OCI-M2 (cell line): ENCODE data around the gene GRAMD2B.
"Not testable (repeated sequence)": the region's sequence is repeated elsewhere in the genome, so short reads cannot be mapped to it uniquely, and the experiment has no call there.

Experiments
- DNase-seq: peaks from one replicate; lab custom pipeline; 2025; ENCODE audit not compliant: unreplicated experiment; lab: John Stamatoyannopoulos, UW

Gene GRAMD2B

DNA sequence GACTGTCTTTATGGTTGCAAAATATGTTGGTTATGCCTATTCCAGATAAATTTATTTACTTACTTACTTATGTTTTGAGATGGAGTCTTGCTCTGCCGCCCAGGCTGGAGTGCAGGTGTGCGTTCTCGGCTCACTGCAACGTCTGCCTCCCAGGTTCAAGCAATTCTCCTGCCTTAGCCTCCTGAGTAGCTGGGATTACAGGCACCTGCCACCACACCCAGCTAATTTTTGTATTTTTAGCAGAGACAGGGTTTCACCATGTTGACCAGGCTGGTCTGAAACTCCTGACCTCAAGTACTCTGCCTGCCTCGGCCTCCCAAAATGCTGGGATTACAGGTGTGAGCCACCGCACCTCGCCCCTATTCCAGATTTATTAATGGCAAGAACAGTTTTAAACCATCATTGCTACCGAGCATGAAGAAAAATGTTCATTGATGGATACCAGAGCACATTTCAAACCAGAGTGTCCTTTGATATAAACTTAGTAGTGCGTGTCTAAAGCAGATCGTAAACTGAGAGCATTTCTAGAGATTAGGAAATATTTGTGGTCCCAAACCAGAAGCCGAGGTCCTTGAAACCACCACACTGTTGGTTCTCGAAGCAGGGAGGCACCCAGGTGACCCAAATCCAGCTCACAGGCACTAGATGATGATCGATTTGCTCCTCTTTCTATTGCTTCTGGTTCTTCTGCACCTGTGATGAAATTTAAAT, 85.2 kb downstream of the GRAMD2B start:
- no peak for DNase-seq

GRCh38 chr5:126508962-126509279, 85.7 kb downstream of the GRAMD2B start:
- no peak for DNase-seq

DNA sequence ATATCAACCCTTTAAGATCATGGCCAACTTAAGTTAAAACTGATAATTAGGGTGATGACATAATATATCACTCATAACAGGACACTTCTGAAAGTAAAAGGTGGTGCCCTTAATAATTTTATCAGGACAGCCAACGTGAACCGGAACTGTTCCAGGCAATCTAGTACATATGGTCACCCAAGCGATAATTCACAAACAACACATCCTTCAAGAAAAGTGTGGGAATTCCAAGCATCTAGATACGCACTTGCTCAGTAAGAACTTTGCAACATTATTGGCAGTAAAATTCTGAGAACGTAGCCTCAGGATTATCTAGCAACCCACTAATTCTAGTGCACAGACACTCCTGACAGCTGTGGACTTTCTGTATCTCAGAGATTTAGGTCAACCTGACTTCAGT, 86.1 kb downstream of the GRAMD2B start:
- no peak for DNase-seq

DNA sequence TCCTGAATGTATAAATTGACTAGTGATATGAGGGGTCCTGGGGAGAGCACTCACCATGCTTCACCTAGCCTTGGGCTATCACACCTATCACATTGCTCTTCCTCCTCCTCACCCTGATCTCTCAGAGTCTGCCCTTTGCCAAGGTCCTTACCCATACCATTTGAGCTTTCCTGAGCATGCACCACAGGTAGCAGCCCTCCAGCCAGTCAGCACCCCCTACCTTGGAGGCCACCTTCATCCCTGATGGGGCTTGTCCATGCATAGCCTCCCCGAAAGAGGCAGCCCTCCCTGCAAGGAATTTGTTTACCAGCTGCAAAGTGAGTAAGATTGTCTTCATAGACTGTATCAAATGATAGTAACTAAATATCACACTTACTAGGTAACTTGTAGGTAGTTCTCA, 88.8 kb downstream of the GRAMD2B start:
- no peak for DNase-seq

- no peak for DNase-seq
Observed at GRCh38 chr5:126512451-126512850, 89.2 kb downstream of the GRAMD2B start.

DNA sequence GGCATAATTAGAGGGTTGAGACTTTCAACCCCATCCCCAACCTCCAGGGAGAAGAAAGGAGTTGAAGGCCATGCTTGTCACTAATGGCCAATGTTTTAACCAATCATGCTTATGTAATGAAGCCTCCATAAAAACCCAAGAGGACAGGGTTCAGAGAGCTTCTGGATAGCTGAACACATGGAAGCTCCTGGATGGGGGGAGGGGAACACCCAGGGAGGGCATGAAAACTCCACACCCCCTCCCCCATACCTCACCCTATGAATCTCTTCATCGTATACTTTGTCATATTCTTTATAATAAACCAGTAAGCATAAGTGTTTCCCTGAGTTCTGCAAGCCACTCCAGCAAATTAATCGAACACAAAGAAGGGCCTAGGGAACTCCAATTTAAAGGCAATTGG, 90.1 kb downstream of the GRAMD2B start:
- DNase-seq, result no peak

DNA sequence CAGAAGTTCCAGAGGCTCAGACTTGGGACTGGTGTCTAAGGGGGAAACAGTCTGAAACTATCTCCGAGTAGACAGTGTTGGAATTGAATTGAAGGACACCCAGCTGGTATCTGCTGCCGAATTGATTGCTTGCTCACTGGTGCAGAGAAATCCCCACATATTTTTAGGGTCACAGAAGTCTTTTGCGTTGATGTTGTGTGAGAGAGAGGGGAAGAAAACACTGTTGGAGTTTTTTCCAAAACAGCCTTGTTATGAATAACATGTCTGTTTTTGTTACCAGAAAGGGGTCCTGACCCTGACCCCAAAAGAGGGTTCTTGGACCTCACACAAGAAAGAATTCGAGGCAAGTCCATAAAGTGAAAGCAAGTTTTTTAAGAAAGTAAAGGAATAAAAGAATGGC, 90.5 kb downstream of the GRAMD2B start:
- DNase-seq, result no peak

DNA sequence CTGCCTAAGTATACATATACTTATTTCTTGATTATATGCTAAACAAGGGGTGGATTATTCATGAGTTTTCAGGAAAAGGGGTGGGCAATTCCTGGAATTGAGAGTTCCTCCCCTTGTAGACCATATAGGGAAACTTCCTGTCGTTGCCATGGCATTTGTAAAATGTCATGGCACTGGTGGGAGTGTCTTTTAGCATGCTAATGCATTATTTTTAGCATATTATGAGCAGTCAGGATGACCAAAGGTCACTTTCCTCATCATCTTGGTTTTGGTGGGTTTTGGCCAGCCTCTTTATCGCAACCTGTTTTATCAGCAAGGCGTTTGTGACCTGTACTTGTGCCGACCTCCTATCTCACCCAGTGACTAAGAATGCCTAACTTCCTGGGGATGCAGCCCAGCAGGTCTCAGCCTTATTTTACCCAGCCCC, 90.9 kb downstream of the GRAMD2B start:
- no peak for DNase-seq

DNA sequence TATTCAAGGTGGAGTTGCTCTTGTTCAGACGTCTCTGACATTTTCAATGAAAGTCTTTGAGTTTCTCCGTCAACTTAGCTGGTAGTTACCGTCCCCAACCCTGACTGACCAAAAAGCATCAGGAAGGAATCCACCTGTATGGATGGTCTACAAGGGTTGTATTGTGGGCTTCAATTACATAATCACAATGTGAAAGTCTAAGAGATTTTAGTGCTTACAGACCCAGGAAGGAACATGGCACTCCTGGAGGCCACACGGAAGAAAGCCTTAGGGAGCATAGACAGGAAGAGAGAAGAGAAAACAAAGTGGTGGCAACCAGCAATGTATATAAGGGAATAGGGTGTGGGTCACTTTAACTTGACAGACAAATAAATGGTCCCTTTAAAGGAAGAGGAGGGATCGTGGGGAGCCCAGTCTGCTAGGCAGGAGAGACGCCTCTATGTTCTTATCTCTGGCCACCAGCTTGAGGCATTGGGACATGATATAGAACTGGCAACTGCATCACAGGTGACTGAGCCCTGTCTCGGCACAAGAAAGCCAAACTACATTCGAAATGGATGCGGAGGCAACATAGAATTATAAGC, 91.4 kb downstream of the GRAMD2B start:
- no peak for DNase-seq

- DNase-seq, result no peak
Observed at GRCh38 chr5:126515337-126515736, 92.1 kb downstream of the GRAMD2B start.

GRCh38 chr5:126516133-126516532, 92.9 kb downstream of the GRAMD2B start:
- DNase-seq, result no peak

GRCh38 chr5:126516852-126517251, 93.6 kb downstream of the GRAMD2B start:
- no peak for DNase-seq

DNA sequence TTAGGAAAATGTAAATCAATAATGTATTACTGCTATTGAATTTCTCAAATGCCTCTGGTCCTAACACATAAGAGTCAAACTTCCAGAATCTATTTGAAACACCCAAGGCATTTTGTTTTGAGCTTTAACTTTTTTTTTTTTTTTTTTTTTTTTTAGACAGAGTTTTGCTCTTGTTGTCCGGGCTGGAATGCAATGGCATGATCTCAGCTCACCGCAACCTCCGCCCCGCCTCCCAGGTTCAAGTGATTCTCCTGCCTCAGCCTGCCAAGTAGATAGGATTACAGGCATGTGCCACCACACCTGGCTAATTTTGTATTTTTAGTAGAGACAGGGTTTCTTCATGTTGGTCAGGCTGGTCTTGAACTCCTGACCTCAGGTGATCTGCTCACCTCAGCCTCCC, 96.0 kb downstream of the GRAMD2B start:
- not testable (repeated sequence) for DNase-seq

DNA sequence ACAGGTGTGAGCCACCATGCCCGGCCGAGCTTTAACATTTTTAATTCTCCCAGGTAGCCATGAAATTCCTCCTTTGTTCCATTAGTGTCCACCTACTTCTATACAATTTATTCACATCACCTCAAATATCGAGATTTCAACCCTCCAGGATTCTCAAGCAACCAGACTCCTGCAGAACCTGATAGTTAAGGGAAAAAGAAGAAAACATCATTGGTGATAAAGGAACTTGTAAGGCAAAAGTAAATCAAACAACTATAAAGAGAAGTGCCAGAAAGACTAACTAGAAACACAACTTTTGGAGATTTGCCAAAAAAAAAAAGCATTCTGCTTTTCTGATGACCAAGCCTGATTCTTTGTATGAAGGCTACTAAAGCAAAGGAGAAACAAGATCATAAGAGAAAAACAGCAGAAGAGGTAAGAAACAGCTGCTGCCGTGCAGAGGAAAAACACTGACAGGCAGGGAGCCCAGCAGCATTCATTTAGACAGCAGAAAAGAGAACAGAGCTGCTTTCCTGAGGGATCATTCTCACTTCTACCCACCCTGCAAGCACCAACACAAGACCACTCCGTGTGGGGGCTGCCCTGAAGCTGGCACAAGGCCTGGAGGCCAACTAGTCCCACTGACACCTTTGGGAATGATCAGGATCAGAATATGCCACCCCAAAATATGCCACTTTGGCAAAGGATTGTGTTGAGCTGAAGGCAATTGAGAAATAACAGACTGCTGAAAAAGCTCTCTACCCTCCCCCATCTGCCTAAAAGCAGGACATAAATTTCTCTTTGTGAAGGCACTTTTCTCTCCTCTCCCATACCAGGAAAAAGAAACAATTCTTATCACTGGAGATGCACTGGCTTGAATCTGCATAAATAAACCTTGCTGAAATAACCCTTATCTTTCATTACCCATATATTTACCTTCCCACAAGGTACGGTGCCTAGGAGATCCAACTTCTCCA, 96.7 kb downstream of the GRAMD2B start:
- DNase-seq, result no peak

DNA sequence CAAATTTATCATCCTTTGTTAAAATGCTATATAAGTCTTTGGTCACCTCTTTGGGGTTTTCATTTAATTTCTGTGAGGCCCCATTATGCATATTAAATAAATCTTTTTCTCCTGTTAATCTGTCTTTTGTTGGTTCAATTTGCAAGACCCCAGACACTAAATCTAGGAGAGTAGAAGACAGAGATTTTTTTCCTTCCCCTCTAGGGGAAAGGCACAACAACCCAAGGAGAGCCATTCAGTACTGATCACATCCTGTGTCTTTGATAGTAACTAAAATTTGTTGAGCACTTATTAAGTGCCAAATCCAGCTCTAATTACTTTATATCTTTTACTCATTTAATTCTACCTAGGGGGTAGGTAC, 97.4 kb downstream of the GRAMD2B start:
- no peak for DNase-seq

DNA sequence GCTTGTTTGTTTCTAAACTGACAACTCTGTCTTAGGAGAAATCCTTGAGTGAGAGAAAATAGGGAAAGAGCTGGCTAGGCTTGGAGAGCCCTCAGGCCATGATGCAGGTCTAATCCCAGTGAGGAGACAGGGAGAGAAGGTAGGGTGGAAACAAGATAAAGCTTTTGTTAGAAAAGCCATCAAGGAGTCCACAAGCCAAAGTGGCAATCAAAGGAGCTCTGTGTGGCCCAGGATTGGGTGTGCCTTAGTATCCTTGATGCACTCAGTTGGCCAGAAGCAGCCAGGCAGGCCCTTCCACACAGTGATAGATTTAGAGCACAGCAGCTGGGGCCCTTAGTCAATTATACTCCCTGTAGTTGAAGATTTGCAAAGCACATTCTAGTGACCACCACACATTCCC, 97.9 kb downstream of the GRAMD2B start:
- no peak for DNase-seq

GRCh38 chr5:126523818-126524510, 100.8 kb downstream of the GRAMD2B start:
- no peak for DNase-seq

GRCh38 chr5:126525630-126526245, 102.5 kb downstream of the GRAMD2B start:
- DNase-seq, result no peak

GRCh38 chr5:126526493-126526892, 103.3 kb downstream of the GRAMD2B start:
- no peak for DNase-seq

- no peak for DNase-seq
Observed at GRCh38 chr5:126527158-126527557, 103.9 kb downstream of the GRAMD2B start.

- DNase-seq, result no peak
Observed at GRCh38 chr5:126527892-126528291, 104.7 kb downstream of the GRAMD2B start.
